GM19025 (cell line): Measurements from ENCODE around the gene NR2C1.

ENCODE experiments used
- ATAC-seq: cut with Tn5 transposase; IDR thresholded peaks from one replicate; pipeline ENCODE4 v1.9.1; 2021; ENCODE audit warnings: mild to moderate bottlenecking, low read depth, moderate library complexity; ENCODE audit not compliant: unreplicated experiment

The NR2C1 gene

GRCh38 chr12:95088379-95088778 lies 15.0 kb upstream of the NR2C1 start:
- ATAC-seq = no peak

- no peak for ATAC-seq
Measured at GRCh38 chr12:95085612-95086011, 12.2 kb upstream of the NR2C1 start.

- ATAC-seq = no peak
Measured at GRCh38 chr12:95083938-95084337, 10.5 kb upstream of the NR2C1 start.

- no peak for ATAC-seq
Measured at GRCh38 chr12:95083471-95083870, 10.1 kb upstream of the NR2C1 start.

- ATAC-seq = no peak
Measured at GRCh38 chr12:95077341-95077740, 3.9 kb upstream of the NR2C1 start.

- ATAC-seq = no peak
Measured at GRCh38 chr12:95074766-95075165, 1.3 kb upstream of the NR2C1 start.

- ATAC-seq = no peak
Measured at GRCh38 chr12:95073698-95074520, 491 bp upstream of the NR2C1 start.

- no peak for ATAC-seq
Measured at GRCh38 chr12:95070378-95070777, 3.0 kb downstream of the NR2C1 start.

GRCh38 chr12:95066091-95066855 lies 7.1 kb downstream of the NR2C1 start:
- no peak for ATAC-seq

- ATAC-seq = no peak
Measured at GRCh38 chr12:95060951-95061350, 12.5 kb downstream of the NR2C1 start.

- ATAC-seq = no peak
Measured at GRCh38 chr12:95059984-95060383, 13.4 kb downstream of the NR2C1 start.

- no peak for ATAC-seq
Measured at GRCh38 chr12:95057424-95057823, 16.0 kb downstream of the NR2C1 start.

- no peak for ATAC-seq
Measured at GRCh38 chr12:95055057-95055456, 18.4 kb downstream of the NR2C1 start.

- no peak for ATAC-seq
Measured at GRCh38 chr12:95054206-95054605, 19.2 kb downstream of the NR2C1 start.

GRCh38 chr12:95051241-95051640 lies 22.2 kb downstream of the NR2C1 start:
- ATAC-seq = no peak

- no peak for ATAC-seq
Measured at GRCh38 chr12:95037906-95038305, 35.5 kb downstream of the NR2C1 start.

- no peak for ATAC-seq
Measured at GRCh38 chr12:95034750-95035149, 38.7 kb downstream of the NR2C1 start.

GRCh38 chr12:95022477-95022876 lies 50.9 kb downstream of the NR2C1 start:
- ATAC-seq = no peak

GRCh38 chr12:95017482-95017881 lies 55.9 kb downstream of the NR2C1 start:
- ATAC-seq = no peak

GRCh38 chr12:95016120-95016519 lies 57.3 kb downstream of the NR2C1 start:
- no peak for ATAC-seq

- ATAC-seq = no peak
Measured at GRCh38 chr12:95014554-95014953, 58.9 kb downstream of the NR2C1 start.

- no peak for ATAC-seq
Measured at GRCh38 chr12:95006206-95006605, 67.2 kb downstream of the NR2C1 start.
